HepG2 (cell line): ENCODE results near the gene UBAP2.

ENCODE experiments used
- ELF1 ChIP-seq: sonication (generic); formaldehyde crosslinking; IDR thresholded peaks from 2 replicates; pipeline ENCODE4 v1.4.0; 2020; ENCODE audit warnings: missing genetic modification reagents
- PHF21A ChIP-seq: sonication (generic); formaldehyde crosslinking; IDR thresholded peaks from 2 replicates; pipeline ENCODE4 v1.5.0; 2020; ENCODE audit warnings: mild to moderate bottlenecking, missing genetic modification reagents
- POLR2A ChIP-seq, 2 experiments: IDR thresholded peaks; 2 replicates each; pipeline ENCODE4 v1.6.1; 2011; ENCODE audit warnings: low read depth in 2 of 2, low read length in 2 of 2, mild to moderate bottlenecking in 1 of 2, moderate library complexity in 1 of 2; ENCODE audit not compliant: insufficient read depth in 1 of 2
- RFX5 ChIP-seq: IDR thresholded peaks from 2 replicates; pipeline ENCODE4 v1.6.1; 2011; ENCODE audit warnings: low read depth, low read length, improper control_type of control experiment
- YEATS2 ChIP-seq: sonication (generic); formaldehyde crosslinking; IDR thresholded peaks from 2 replicates; pipeline ENCODE4 v1.4.0; 2020; ENCODE audit warnings: missing genetic modification reagents, borderline replicate concordance
- ZFP36L1 ChIP-seq: sonication (generic); formaldehyde crosslinking; IDR thresholded peaks from 2 replicates; pipeline ENCODE4 v1.8.0; 2022; ENCODE audit warnings: mild to moderate bottlenecking, missing genetic modification reagents, moderate library complexity
- TF ChIP-seq, protein P1 (sequence below): sonication (generic); formaldehyde crosslinking; IDR thresholded peaks from 2 replicates; pipeline ENCODE4 v1.8.0; 2022; ENCODE audit warnings: low read depth, missing genetic modification reagents
- TF ChIP-seq, protein P2 (sequence below): fragments of 450-650 bp; IDR thresholded peaks from 2 replicates; pipeline ENCODE4 v1.6.1; 2017; ENCODE audit warnings: mild to moderate bottlenecking

DNA sequence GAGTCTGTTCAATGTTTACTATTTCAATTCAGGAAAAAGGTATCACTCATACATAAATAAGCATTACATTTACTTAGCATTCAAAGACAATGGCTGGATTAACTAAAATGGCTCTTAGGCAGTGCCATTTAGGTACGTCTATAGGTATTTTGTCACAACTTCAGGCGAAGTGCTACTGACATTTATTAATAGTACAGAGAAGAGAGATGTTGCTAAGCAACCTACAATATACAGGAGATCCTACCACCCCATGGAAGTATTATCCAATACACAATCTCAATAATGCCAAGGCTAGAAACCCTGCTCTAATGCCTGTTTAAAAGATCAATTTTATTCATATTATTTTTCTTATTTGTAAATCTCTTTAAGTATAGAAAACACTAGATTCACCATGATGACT is 76.0 kb downstream of the UBAP2 start:
- TF ChIP-seq POLR2A (IDR thresholded peaks at IDR 0.05; ENCODE audit: insufficient read depth in 1 of 2, low read depth in 2 of 2, low read length in 2 of 2) (no peak), ELF1 (CRISPR knock-in tag) (no peak), ZFP36L1 (CRISPR knock-in tag) (no peak), RFX5 (no peak), PHF21A (no peak), YEATS2 (CRISPR knock-in tag) (no peak)
- TF ChIP-seq, protein P1, sequence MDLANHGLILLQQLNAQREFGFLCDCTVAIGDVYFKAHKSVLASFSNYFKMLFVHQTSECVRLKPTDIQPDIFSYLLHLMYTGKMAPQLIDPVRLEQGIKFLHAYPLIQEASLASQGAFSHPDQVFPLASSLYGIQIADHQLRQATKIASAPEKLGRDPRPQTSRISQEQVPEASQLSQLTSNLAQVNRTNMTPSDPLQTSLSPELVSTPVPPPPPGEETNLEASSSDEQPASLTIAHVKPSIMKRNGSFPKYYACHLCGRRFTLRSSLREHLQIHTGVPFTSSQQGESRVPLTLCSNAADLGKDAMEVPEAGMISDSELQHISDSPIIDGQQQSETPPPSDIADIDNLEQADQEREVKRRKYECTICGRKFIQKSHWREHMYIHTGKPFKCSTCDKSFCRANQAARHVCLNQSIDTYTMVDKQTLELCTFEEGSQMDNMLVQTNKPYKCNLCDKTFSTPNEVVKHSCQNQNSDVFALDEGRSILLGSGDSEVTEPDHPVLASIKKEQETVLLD = no peak
- TF ChIP-seq, protein P2, sequence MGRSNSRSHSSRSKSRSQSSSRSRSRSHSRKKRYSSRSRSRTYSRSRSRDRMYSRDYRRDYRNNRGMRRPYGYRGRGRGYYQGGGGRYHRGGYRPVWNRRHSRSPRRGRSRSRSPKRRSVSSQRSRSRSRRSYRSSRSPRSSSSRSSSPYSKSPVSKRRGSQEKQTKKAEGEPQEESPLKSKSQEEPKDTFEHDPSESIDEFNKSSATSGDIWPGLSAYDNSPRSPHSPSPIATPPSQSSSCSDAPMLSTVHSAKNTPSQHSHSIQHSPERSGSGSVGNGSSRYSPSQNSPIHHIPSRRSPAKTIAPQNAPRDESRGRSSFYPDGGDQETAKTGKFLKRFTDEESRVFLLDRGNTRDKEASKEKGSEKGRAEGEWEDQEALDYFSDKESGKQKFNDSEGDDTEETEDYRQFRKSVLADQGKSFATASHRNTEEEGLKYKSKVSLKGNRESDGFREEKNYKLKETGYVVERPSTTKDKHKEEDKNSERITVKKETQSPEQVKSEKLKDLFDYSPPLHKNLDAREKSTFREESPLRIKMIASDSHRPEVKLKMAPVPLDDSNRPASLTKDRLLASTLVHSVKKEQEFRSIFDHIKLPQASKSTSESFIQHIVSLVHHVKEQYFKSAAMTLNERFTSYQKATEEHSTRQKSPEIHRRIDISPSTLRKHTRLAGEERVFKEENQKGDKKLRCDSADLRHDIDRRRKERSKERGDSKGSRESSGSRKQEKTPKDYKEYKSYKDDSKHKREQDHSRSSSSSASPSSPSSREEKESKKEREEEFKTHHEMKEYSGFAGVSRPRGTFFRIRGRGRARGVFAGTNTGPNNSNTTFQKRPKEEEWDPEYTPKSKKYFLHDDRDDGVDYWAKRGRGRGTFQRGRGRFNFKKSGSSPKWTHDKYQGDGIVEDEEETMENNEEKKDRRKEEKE = no peak
